ENCODE results near the gene MYO5B.
"Not testable (repeated sequence)": the region's sequence is repeated elsewhere in the genome, so short reads cannot be mapped to it uniquely, and the experiment has no call there.

MYO5B gene

DNA sequence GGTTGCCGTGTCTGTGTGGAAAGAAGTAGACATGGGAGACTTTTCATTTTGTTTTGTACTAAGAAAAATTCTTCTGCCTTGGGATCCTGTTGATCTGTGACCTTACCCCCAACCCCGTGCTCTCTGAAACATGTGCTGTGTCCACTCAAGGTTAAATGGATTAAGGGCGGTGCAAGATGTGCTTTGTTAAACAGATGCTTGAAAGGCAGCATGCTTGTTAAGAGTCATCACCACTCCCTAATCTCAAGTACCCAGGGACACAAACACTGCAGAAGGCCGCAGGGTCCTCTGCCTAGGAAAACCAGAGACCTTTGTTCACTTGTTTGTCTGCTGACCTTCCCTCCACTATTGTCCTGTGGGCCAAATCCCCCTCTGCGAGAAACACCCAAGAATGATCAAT is 394.5 kb downstream of the MYO5B start:
- not testable (repeated sequence) for DNase-seq (ENCODE audit: low spot score); FAIRE-seq

- DNase-seq (ENCODE audit: low spot score); FAIRE-seq: not testable (repeated sequence)
Observed at GRCh38 chr18:49799806-49800205, 395.1 kb downstream of the MYO5B start.

- FAIRE-seq: no peak
- DNase-seq (ENCODE audit: low spot score): no peak
Observed at GRCh38 chr18:49798001-49798400, 396.9 kb downstream of the MYO5B start.

DNA sequence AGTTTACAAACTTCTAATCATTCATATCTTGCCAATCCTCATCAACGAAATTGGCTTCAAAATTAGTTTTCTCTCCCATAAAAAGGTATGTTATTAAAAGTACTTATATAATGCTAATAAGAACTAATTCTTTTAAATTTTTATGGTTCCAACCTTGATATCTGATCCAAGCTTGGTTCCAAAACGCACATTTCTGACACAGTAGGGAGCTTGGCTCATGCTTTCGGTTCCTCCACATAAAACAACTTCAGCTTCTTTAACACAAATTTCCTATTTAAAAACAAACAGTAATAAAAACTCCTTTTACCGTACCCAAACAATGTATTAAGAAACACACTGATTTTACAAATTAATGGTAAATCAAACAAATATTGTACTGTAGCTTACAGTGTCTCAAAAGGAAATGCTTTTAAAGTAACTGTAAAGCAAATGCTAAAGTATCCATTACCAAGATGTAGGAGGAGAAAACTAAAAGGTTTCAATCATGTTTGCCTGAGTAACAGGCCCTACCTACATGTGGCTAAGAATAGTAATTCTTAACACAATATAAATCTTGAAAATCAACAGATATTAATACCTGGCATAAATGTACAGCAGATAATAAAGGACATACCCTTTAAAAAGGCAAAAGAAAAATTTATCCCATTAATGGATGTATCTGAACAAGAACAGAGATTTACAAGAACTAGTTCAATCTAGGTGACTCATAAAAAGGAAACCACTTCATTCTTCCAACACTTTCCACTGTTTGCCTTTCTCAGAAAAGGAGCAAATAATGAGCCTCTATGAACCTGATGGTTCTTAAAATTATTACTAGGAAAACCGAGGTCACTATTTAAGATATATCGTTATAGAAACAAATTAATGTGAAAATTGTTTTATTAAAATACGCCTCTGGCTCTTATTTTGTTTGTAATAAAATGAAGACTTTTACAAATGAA is 399.1 kb downstream of the MYO5B start:
- DNase-seq (ENCODE audit: low spot score) (no peak), FAIRE-seq (no peak)

GRCh38 chr18:49794743-49795142 is 400.2 kb downstream of the MYO5B start:
- DNase-seq (ENCODE audit: low spot score): no peak
- FAIRE-seq: no peak

DNA sequence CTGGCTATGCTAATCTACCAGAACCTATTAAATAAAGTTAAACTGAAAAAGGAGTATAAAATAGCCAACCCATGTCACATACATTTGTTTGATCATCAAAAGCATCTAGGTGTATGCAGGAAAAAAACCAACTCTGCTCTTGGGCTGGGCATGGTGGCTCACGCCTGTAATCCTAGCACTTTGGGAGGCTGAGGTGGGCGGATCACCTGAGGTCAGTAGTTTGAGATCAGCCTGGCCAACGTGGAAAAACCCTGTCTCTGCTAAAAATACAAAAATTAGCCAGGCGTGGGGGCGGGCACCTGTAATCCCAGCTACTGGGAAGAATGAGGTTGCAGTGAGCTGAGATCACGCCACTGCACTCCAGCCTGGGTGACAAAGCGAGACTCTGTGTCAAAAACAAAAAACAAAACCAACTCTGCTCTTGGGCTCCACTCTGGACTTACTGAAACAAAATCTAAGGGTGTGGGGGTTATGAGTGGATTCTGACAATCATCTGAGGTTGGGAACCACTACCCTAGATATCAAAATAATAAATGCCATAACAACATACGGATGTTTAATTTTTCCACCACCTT is 405.3 kb downstream of the MYO5B start:
- not testable (repeated sequence) for DNase-seq (ENCODE audit: low spot score); FAIRE-seq

GRCh38 chr18:49788327-49788898 is 406.5 kb downstream of the MYO5B start:
- FAIRE-seq: no peak
- DNase-seq (ENCODE audit: low spot score): no peak

- no peak for DNase-seq (ENCODE audit: low spot score)
- FAIRE-seq: no peak
Observed at GRCh38 chr18:49786019-49786720, 408.8 kb downstream of the MYO5B start.

DNA sequence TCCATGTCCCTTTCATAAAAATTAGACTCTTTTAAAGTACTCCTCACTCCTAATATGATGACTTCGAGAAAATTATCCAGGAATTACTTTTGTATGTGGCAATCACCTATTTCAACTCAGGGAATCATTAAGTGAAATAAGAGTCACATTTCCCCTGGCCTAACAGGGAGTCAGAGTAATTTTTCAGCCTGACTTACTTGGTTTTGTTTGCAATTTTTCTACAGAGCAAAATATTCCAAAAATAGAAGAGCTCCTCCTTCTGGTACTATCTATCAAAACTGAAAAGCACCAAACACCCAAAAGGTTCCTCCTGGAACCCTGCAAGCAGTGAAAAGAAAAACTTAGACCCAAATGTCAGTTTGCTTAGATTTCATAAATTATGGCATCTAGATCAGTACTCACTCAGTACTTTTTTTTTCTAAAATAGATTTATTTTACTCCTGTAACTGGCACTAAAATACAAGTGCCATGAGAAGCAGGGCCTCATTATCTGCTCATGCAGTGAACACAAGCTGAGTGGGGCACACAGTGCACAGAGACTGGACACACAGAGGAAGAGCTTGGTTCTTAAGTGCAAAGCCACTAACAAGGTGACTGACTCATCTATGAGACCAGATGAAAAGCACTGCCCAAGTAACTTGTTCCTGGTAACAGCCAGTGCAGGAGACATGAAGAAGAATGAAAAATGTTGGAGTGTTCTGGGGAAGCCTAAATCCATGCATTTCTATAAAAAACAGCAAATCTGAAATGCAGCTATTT is 410.3 kb downstream of the MYO5B start:
- no peak for DNase-seq (ENCODE audit: low spot score)
- FAIRE-seq: no peak

- not testable (repeated sequence) for DNase-seq (ENCODE audit: low spot score); FAIRE-seq
Observed at GRCh38 chr18:49783631-49784030, 411.3 kb downstream of the MYO5B start.

DNA sequence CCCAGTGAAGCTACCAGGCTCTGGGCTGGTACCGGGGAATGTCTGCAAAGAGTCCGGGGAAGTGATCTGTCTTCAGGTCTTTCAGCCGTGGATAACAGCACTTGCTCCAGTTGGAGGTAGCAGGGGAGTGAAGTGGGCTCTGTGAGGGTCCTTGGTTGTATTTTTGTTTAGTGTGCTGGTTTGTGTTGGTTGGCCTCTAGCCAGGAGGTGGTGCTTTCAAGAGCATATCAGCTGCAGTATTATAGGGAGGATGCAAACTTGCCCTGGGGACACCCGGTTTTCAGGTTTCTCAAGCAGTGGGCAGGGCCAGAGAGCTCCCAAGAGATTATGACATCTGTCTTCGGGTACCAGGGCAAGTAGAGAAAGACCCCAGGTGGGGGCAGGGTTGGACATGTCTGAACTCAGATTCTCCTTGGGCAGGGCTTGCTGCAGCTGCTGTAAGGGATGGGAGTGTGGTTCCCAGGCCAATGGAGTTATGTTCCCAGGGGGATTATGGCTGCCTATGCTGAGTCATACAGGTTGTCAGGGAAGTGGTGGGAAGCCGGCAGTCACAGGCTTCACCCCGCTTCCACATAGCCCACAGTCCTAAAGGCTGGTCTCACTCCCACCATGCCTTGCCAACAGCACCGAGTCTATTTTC is 416.0 kb downstream of the MYO5B start:
- FAIRE-seq (no peak), DNase-seq (ENCODE audit: low spot score) (no peak)

Measured in urothelium cell line (cell line).